HUDEP-2 (cell line): ENCODE data around the gene CDK4.

ENCODE experiments used
- DNase-seq, 76 experiments: peaks; one replicate each; lab custom pipeline; 2025; ENCODE audit not compliant: unreplicated experiment in 76 of 76; lab: John Stamatoyannopoulos, UW

Gene CDK4

GRCh38 chr12:57772429-57773322, 20.6 kb upstream of the CDK4 start, which contains the start of gene EEF1AKMT3:
EEF1AKMT3 (plus strand) TSS chr12:57772614; CDS start chr12:57772725, 111 bp downstream.
- DNase-seq, result peak in 41 of 76 experiments; percentile 29 to 79 (median 52)

- peak; percentile 54 to 98 (median 92) for DNase-seq
Measured at GRCh38 chr12:57771873-57772428, 19.8 kb upstream of the CDK4 start, which contains the start of gene METTL1. METTL1 (minus strand) TSS chr12:57772105; CDS start chr12:57772083, 22 bp downstream.

- DNase-seq, result peak in 64 of 76 experiments; percentile 44 to 93 (median 86)
Measured at GRCh38 chr12:57771236-57771872, 19.2 kb upstream of the CDK4 start.

DNA sequence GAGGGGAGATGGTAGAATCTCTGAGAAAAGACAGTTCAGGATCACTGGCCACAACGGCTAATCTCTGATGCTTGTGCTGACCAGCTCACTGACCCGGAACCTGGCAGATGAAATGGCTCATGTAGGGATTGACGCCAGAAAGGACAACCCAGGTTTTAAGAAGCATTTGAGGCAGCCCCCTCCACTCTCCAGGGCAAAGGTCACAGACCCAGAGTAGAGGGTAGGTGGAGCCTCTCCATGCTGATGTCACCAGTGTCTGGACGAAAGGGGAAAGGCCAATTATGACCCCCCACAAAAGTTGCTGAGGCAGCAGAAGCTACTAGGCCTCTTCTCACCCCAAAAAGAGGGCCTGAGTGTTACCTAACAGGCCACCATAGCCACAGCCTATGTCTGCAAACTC, 18.6 kb upstream of the CDK4 start:
- no peak for DNase-seq

- DNase-seq, result no peak
Measured at GRCh38 chr12:57769594-57769993, 17.5 kb upstream of the CDK4 start.

DNA sequence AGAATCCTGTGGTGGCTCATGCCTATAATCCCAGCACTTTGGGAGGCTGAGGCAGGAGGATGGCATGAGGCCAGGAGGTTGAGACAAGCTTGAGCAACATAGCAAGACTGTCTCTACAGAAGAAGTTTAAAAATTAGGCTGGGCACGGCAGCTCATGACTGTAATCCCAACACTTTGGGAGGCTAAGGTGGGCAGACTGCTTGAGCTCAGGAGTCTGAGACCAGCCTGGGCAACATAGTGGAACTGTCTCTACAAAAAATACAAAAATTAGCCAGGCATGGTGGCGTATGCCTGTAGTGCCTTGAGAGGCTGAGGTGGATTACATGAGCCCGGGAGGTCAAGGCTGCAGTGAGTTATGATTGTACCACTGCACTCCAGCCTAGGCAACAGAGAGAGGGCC, 15.8 kb upstream of the CDK4 start:
- DNase-seq, result no peak

DNA sequence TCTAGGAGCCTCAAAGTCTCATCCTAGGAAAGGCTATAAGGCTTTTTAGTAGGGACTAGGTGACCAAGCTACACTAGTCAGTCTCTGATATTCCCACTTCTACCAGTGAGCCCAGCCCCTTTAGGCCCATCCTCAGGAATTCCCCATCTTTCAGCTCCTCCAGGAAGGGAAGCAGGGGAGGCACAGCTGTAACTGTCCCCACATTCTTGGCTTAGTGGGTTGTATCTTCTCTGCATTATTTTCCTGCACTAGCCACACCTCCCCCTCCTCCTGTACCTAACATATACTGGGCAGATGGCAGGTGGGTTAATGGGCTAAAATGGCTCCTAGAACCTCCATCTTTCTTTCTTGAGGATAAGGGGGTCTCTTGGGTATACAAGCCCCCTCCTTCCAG, 15.2 kb upstream of the CDK4 start:
- no peak for DNase-seq

GRCh38 chr12:57766464-57767304, 14.6 kb upstream of the CDK4 start, which contains the start of gene CYP27B1:
CYP27B1 (minus strand) TSS chr12:57767078; CDS start chr12:57767041, 37 bp downstream.
- DNase-seq, result peak in 25 of 76 experiments; percentile 10 to 43 (median 29)

- peak in 1 of 76 experiments; percentile 34 for DNase-seq
Measured at GRCh38 chr12:57765698-57766463, 13.8 kb upstream of the CDK4 start.

- peak in 45 of 76 experiments; percentile 7 to 61 (median 32) for DNase-seq
Measured at GRCh38 chr12:57765003-57765697, 13.0 kb upstream of the CDK4 start.

- DNase-seq, result peak in 2 of 76 experiments; percentile 43 to 49
Measured at GRCh38 chr12:57764662-57765002, 12.5 kb upstream of the CDK4 start.

GRCh38 chr12:57763881-57764661, 12.0 kb upstream of the CDK4 start:
- no peak for DNase-seq

- DNase-seq, result no peak
Measured at GRCh38 chr12:57762463-57762862, 10.4 kb upstream of the CDK4 start.

- no peak for DNase-seq
Measured at GRCh38 chr12:57761391-57761998, 9.4 kb upstream of the CDK4 start.

- no peak for DNase-seq
Measured at GRCh38 chr12:57760347-57760982, 8.4 kb upstream of the CDK4 start.

GRCh38 chr12:57759360-57759980, 7.4 kb upstream of the CDK4 start:
- DNase-seq, result peak in 21 of 76 experiments; percentile 3 to 48 (median 17)
